GM23248 (cell line): Measurements from ENCODE around the gene CDCA8. TPM values are rescaled to one million over a fixed set of nuclear protein-coding genes. Genes with fewer than 3 reads are reported as not detected.

Experiments
- DNase-seq: peaks from one replicate; pipeline ENCODE4 v3.0.0-alpha.2; 2015
- H2AFZ ChIP-seq: fragments of 200-600 bp; sonication (generic); 2 replicates; pipeline ENCODE4 v1.6.1; 2016; ENCODE audit warnings: antibody characterized with exemption
- H3F3A ChIP-seq: fragments of 200-600 bp; sonication (generic); 2 replicates; pipeline ENCODE4 v1.6.1; 2016; ENCODE audit warnings: mild to moderate bottlenecking, antibody characterized with exemption, mixed run types; ENCODE audit not compliant: insufficient read depth
- H3K27ac ChIP-seq: fragments of 200-600 bp; sonication (generic); 2 replicates; pipeline ENCODE4 v1.5.1; 2016; ENCODE audit warnings: mild to moderate bottlenecking
- H3K27me3 ChIP-seq: fragments of 200-600 bp; sonication (generic); replicated peaks from 2 replicates; pipeline ENCODE4 v1.6.1; 2016; ENCODE audit warnings: mild to moderate bottlenecking; ENCODE audit not compliant: insufficient read depth
- H3K36me3 ChIP-seq: fragments of 200-600 bp; sonication (generic); 2 replicates; pipeline ENCODE4 v1.6.1; 2016; ENCODE audit warnings: low read depth, mild to moderate bottlenecking
- H3K4me1 ChIP-seq: fragments of 200-600 bp; sonication (generic); 2 replicates; pipeline ENCODE4 v1.6.1; 2016; ENCODE audit warnings: mild to moderate bottlenecking; ENCODE audit not compliant: insufficient read depth
- H3K4me2 ChIP-seq: fragments of 200-600 bp; sonication (generic); one replicate; pipeline ENCODE4 v1.6.1; 2016; ENCODE audit warnings: mild to moderate bottlenecking; ENCODE audit not compliant: unreplicated experiment
- H3K4me3 ChIP-seq: fragments of 200-600 bp; sonication (generic); 2 replicates; pipeline ENCODE4 v1.5.1; 2016; ENCODE audit warnings: mild to moderate bottlenecking
- H3K79me2 ChIP-seq: fragments of 200-600 bp; sonication (generic); 2 replicates; pipeline ENCODE4 v1.6.1; 2016; ENCODE audit warnings: mild to moderate bottlenecking; ENCODE audit not compliant: insufficient read depth
- H3K9ac ChIP-seq: fragments of 200-600 bp; sonication (generic); 2 replicates; pipeline ENCODE4 v1.6.1; 2016; ENCODE audit warnings: mild to moderate bottlenecking
- H3K9me2 ChIP-seq: fragments of 200-600 bp; sonication (generic); 2 replicates; pipeline ENCODE4 v1.6.1; 2016; ENCODE audit warnings: mixed run types, mild to moderate bottlenecking, moderate library complexity; ENCODE audit not compliant: insufficient read depth
- H3K9me3 ChIP-seq: fragments of 200-600 bp; sonication (generic); one replicate; pipeline ENCODE4 v1.6.1; 2017; ENCODE audit warnings: low read depth
- H4K20me1 ChIP-seq: fragments of 200-600 bp; sonication (generic); 2 replicates; pipeline ENCODE4 v1.6.0; 2016; ENCODE audit not compliant: insufficient read depth
- EZH2 ChIP-seq: fragments of 200-600 bp; sonication (generic); IDR thresholded peaks from 2 replicates; pipeline ENCODE4 v1.6.1; 2018; ENCODE audit warnings: antibody characterized with exemption, mild to moderate bottlenecking; ENCODE audit not compliant: insufficient read depth, poor library complexity, severe bottlenecking
- EZH2phosphoT487 ChIP-seq: fragments of 200-600 bp; sonication (generic); IDR thresholded peaks from 2 replicates; pipeline ENCODE4 v1.6.1; 2018; ENCODE audit warnings: antibody characterized with exemption, moderate library complexity, mild to moderate bottlenecking, low read depth; ENCODE audit not compliant: insufficient read depth
- WGBS, 2 experiments: methylation state at CpG; one replicate each; pipeline ENCODE4 v1.1.6; 2015 to 2017; ENCODE audit warnings: low lambda C conversion rate in 2 of 2, low coverage in 1 of 2; ENCODE audit errors: missing lambda C conversion rate in 2 of 2; 5-methylcytosine and 5-hydroxymethylcytosine counted together
- in situ Hi-C: fragments of 300-500 bp; cut with MboI; formaldehyde crosslinking; loops from 2 replicates; pipeline ENCODE4 v1.15.0; 2020
- polyA plus RNA-seq: library from polyadenylated mRNA; unstranded; fragments of >200 nt; fragmentation: Nextera tagmentation; extraction: Ambion mirVana; gene quantifications from 2 replicates; pipeline ENCODE4 v1.2.1, GENCODE V29; 2016
- total RNA-seq: library from RNA; depleted of rRNA; stranded (reverse); fragments of >200 nt; shearing (Covaris generic); gene quantifications from 2 replicates; pipeline ENCODE4 v1.2.3, GENCODE V29; 2014

Gene CDCA8
- total and polyA plus RNA-seq, 2 experiments from 2014 or later = 4.4 to 15.4 TPM

GRCh38 chr1:37728416-37728815 lies 36.1 kb downstream of the CDCA8 start:
- Histone ChIP-seq H3K4me1 (no peaks in the 10 kb centered on the region), H3K79me2 (no peaks in the 10 kb centered on the region), H3K9me2 (no peaks in the 10 kb centered on the region), H3K4me2 (no peak overlapping the region), H3K27me3 (peaks cover 43% of the 10 kb centered on the region), H4K20me1 (no peaks in the 10 kb centered on the region), H3F3A (no peaks in the 10 kb centered on the region), H3K27ac (no peak overlapping the region), H3K4me3 (no peak overlapping the region), H3K9me3 (no peaks in the 10 kb centered on the region), H3K36me3 (no peaks in the 10 kb centered on the region), H3K9ac (no peak overlapping the region), H2AFZ (no peak overlapping the region)
- TF ChIP-seq EZH2phosphoT487 = no peak
- no peak for TF ChIP-seq EZH2
- no peak for DNase-seq
- 34 to 41% methylated on average over 4 of the region's 4 CpGs for WGBS, 2 experiments
- in situ Hi-C loops = no loop called here

- no peaks in the 10 kb centered on the region for H3F3A ChIP-seq
- H3K27ac ChIP-seq = no peak overlapping the region
- no peaks in the 10 kb centered on the region for H3K79me2 ChIP-seq
- H3K9me2 ChIP-seq = no peaks in the 10 kb centered on the region
- no peak overlapping the region for H3K9ac ChIP-seq
- no peak for DNase-seq
- in situ Hi-C loops = no loop called here
- H3K4me1 ChIP-seq = no peaks in the 10 kb centered on the region
- no peak overlapping the region for H3K4me3 ChIP-seq
- H2AFZ ChIP-seq = no peak overlapping the region
- no peaks in the 10 kb centered on the region for H4K20me1 ChIP-seq
- WGBS, 2 experiments = 58 to 73% methylated on average over 5 of the region's 5 CpGs
- no peaks in the 10 kb centered on the region for H3K9me3 ChIP-seq
- TF ChIP-seq EZH2 = no peak
- no peak for TF ChIP-seq EZH2phosphoT487
- H3K27me3 ChIP-seq = peaks cover 51% of the 10 kb centered on the region
- no peak overlapping the region for H3K4me2 ChIP-seq
- H3K36me3 ChIP-seq = no peaks in the 10 kb centered on the region
Observed at GRCh38 chr1:37730376-37730775, 38.1 kb downstream of the CDCA8 start.

GRCh38 chr1:37731312-37732019 lies 39.1 kb downstream of the CDCA8 start:
- Histone ChIP-seq H3K9me2 (no peaks in the 10 kb centered on the region), H3K4me2 (no peak overlapping the region), H3K27ac (no peak overlapping the region), H3K36me3 (no peaks in the 10 kb centered on the region), H4K20me1 (no peaks in the 10 kb centered on the region), H3K4me1 (no peaks in the 10 kb centered on the region), H3F3A (no peaks in the 10 kb centered on the region), H3K27me3 (peaks cover 44% of the 10 kb centered on the region), H2AFZ (no peak overlapping the region), H3K9me3 (no peaks in the 10 kb centered on the region), H3K79me2 (no peaks in the 10 kb centered on the region), H3K9ac (no peak overlapping the region), H3K4me3 (no peak overlapping the region)
- WGBS, 2 experiments = 75 to 76% methylated on average over 15 of the region's 15 CpGs
- in situ Hi-C loops = no loop called here
- TF ChIP-seq EZH2 (no peak), EZH2phosphoT487 (no peak)
- DNase-seq = no peak

- 66 to 68% methylated on average over 12 of the region's 12 CpGs for WGBS, 2 experiments
- Histone ChIP-seq H3F3A (no peaks in the 10 kb centered on the region), H3K4me2 (no peak overlapping the region), H3K9ac (no peak overlapping the region), H3K27me3 (peaks cover 36% of the 10 kb centered on the region), H3K36me3 (no peaks in the 10 kb centered on the region), H4K20me1 (no peaks in the 10 kb centered on the region), H2AFZ (no peak overlapping the region), H3K4me3 (no peak overlapping the region), H3K4me1 (no peaks in the 10 kb centered on the region), H3K9me3 (no peaks in the 10 kb centered on the region), H3K79me2 (no peaks in the 10 kb centered on the region), H3K9me2 (no peaks in the 10 kb centered on the region), H3K27ac (no peak overlapping the region)
- in situ Hi-C loops = no loop called here
- DNase-seq = no peak
- TF ChIP-seq EZH2phosphoT487 (no peak), EZH2 (no peak)
Observed at GRCh38 chr1:37732111-37732780, 39.9 kb downstream of the CDCA8 start.
